NCI-H82 treated with DMSO at 0.1 percent for 48 hours (cell line): ENCODE data around the gene CCP110.

ENCODE experiments used
- DNase-seq: peaks from one replicate; lab custom pipeline; 2025; ENCODE audit not compliant: unreplicated experiment; lab: John Stamatoyannopoulos, UW

Gene CCP110

DNA sequence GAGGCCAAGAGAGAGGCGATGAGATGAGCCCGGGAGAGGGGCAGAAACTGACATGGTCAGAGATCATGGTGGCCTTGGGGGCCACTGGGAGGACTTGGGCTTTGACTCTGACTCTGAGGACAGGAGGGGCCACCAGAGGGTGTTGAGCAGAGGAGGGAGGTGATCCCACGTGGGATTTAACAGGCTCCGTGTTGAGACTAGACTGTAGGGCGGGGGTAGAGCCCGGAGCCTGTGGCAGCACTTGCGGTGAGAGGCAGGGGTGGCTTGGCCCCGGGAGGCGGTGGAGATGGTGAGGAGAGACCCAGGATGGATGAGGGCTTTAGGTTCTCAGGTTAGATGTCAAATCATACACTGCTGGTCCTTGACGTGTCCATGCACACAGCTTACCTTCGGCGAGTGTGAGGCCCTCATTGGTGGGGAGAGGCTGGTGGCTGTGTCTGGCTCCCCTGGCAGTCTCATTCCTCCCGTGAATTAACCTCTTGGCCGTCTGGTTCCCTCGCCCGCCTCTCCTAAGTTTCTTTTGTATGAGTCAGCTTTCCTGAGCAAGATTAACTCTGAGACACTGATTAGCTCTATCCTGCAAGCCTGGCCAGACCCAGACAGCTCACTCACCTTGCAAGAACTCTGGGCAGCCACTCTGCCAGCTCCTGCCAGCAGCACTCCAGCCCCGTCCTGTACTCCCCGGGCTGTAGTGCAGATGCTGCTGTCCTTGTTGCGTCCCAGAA lies 71.5 kb downstream of the CCP110 start:
- no peak for DNase-seq

GRCh38 chr16:19598805-19599510 lies 75.2 kb downstream of the CCP110 start:
- no peak for DNase-seq

- DNase-seq, result no peak
These were observed 76.4 kb downstream of the CCP110 start for GRCh38 chr16:19599968-19600716.

DNA sequence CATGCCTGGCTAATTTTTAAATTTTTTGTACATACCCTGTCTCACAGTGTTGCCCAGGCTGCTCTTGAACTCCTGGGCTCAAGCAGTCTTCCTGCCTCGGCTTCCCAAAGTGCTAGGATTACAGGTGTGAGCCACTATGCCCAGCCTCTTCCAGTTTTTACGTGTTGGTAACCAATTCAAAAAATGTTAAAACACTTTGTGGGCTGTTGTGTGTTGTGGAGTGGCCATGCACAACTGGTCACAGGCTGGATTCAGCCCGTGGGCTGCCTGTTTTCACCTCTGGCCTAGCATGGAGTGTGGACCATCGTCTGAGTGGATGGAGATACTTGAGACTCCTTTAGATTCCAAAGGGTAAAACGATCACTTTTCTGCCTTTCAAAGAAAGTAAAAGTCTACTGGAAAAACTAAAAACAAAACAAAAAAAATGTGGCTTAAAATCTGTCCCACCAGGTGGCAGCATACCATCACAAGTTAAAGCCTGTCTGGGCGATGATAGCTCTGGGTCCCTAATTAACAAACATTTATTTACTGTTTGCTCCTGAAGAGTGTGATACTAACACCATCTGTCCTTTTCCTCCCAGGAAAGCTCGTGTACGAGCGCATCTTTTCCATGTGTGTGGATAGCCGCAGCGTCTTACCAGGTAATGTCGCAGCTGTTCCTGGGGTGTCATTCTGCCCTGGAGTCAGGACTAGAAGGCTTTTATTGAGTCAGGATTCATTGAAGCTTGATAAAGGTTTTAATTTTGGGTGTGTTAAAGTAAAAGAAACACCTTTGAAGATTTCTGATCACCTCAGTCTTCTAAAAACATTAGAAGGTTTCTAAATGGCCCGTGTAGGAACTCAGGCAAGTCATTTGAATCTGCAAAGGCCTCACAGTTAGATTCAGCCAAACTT lies 77.6 kb downstream of the CCP110 start:
- DNase-seq, result no peak
